Mucosa of descending colon (tissue), 3 donors: ENCODE measurements around the gene SPTAN1. TPM values are rescaled to one million over a fixed set of nuclear protein-coding genes. Genes with fewer than 3 reads are reported as not detected.

Experiments used
- ATAC-seq: fragments of 200-7000 bp; cut with Tn5 transposase; one replicate; pipeline ENCODE4 v1.9.1; 2020; ENCODE audit warnings: mild to moderate bottlenecking, moderate library complexity
- DNase-seq, 3 donors: peaks; one replicate each; pipeline ENCODE4 v3.0.0-alpha.2; 2020
- H3K36me3 ChIP-seq: fragments of 200-600 bp; one replicate; pipeline ENCODE4 v1.8.0; 2021; ENCODE audit warnings: low read depth, mild to moderate bottlenecking
- H3K4me1 ChIP-seq: fragments of 200-600 bp; one replicate; pipeline ENCODE4 v1.8.0; 2021; ENCODE audit warnings: low read depth, mild to moderate bottlenecking
- H3K4me3 ChIP-seq: fragments of 200-600 bp; one replicate; pipeline ENCODE4 v1.8.0; 2021; ENCODE audit warnings: mild to moderate bottlenecking
- H3K9me3 ChIP-seq: fragments of 200-600 bp; one replicate; pipeline ENCODE4 v1.8.0; 2021; ENCODE audit warnings: mild to moderate bottlenecking
- CTCF ChIP-seq: fragments of 200-600 bp; IDR thresholded peaks from one replicate; pipeline ENCODE4 v1.8.0; 2022; ENCODE audit warnings: antibody characterized with exemption, mild to moderate bottlenecking
- intact Hi-C, 2 donors: fragments of 100-400 bp; cut with DNase I in 1 of 2; cut with micrococcal nuclease in 1 of 2; formaldehyde crosslinking; loops; one replicate each; pipeline versions ENCODE4 v1.11.0 to v1.11.1; 2022; cut with DNase I, micrococcal nuclease
- total RNA-seq, 3 donors: library from RNA; stranded (reverse); fragmentation: NEBNext Ultra II Directional in 2 of 3; extraction: Animal tissue kit (Norgen Biotek cat#: 25700) in 2 of 3; gene quantifications; one replicate each; pipeline versions ENCODE4 v1.2.1 to v1.2.4, GENCODE V29; 2021 to 2023
- donor health status: DM: no; HTN: no; CAD: no; lungs with moderate emphysema.
- donor health status: DM: no; HTN: no; CAD: no.
- donor health status: DM: no; HTN: yes; CAD: no.

Gene SPTAN1
- total RNA-seq, 3 donors from 2014 or later, result 235 to 322 (median 321) TPM

- H3K36me3 ChIP-seq, result no peaks in the 10 kb centered on the region
- H3K9me3 ChIP-seq, result no peaks in the 10 kb centered on the region
- ATAC-seq (no peak), DNase-seq (no peak)
- TF ChIP-seq CTCF, result no peak
- H3K4me3 ChIP-seq, result no peak overlapping the region
- no peaks in the 10 kb centered on the region for H3K4me1 ChIP-seq
- intact Hi-C loops, result no loop called here
Measured at GRCh38 chr9:128675382-128675781, 123.0 kb downstream of the SPTAN1 start.

GRCh38 chr9:128677794-128678193, 125.4 kb downstream of the SPTAN1 start:
- Histone ChIP-seq H3K4me1 (no peaks in the 10 kb centered on the region), H3K4me3 (no peak overlapping the region), H3K9me3 (no peaks in the 10 kb centered on the region), H3K36me3 (no peaks in the 10 kb centered on the region)
- ATAC-seq (no peak), DNase-seq (peak in 2 of 3 donors; percentile 9 to 13)
- intact Hi-C loops, result no loop called here
- TF ChIP-seq CTCF, result no peak

Other genes with a start within 250 kb of the SPTAN1 start
- 10 to 100 TPM; 18.8 to 27.5 (median 24.3) TPM for gene TRUB2, start 230.1 kb upstream of the SPTAN1 start, total RNA-seq
- 10 to 100 TPM; 43.2 to 63.9 (median 59.1) TPM for gene COQ4, start 229.7 kb upstream of the SPTAN1 start, total RNA-seq
- gene SLC27A4, start 212.1 kb upstream of the SPTAN1 start, total RNA-seq, result 10 to 100 TPM; 36.5 to 46.8 (median 39.9) TPM
- gene URM1, start 181.2 kb upstream of the SPTAN1 start, total RNA-seq, result 10 to 100 TPM; 49.3 to 57.9 (median 51.8) TPM
- 10 to 100 TPM in 2 of 3 donors, 1 to 10 TPM in 1; 4.1 to 20.9 (median 11.5) TPM for gene CERCAM, start 131.7 kb upstream of the SPTAN1 start, total RNA-seq
- gene ODF2, start 96.6 kb upstream of the SPTAN1 start, total RNA-seq, result 10 to 100 TPM; 17.1 to 26.1 (median 19.4) TPM
- 10 to 100 TPM; 25.7 to 35.0 (median 28.0) TPM for gene GLE1, start 47.9 kb upstream of the SPTAN1 start, total RNA-seq
- gene DYNC2I2, start 104.3 kb downstream of the SPTAN1 start, total RNA-seq, result 10 to 100 TPM; 36.7 to 46.3 (median 43.7) TPM
- gene SET, start 136.6 kb downstream of the SPTAN1 start, total RNA-seq, result 100 to 1,000 TPM; 174 to 272 (median 212) TPM
- 1 to 10 TPM; 2.5 to 4.9 (median 3.8) TPM for gene PKN3, start 149.9 kb downstream of the SPTAN1 start, total RNA-seq
- 10 to 100 TPM; 33.0 to 89.5 (median 76.8) TPM for gene ZDHHC12, start 171.5 kb downstream of the SPTAN1 start, total RNA-seq
- gene ZER1, start 219.3 kb downstream of the SPTAN1 start, total RNA-seq, result 10 to 100 TPM; 54.7 to 71.3 (median 68.8) TPM
- gene TBC1D13, start 234.7 kb downstream of the SPTAN1 start, total RNA-seq, result 10 to 100 TPM; 20.6 to 30.6 (median 25.9) TPM